Tibial nerve (tissue), 4 donors: Measurements from ENCODE around the gene BTBD10. TPM values are rescaled to one million over a fixed set of nuclear protein-coding genes. Genes with fewer than 3 reads are reported as not detected.
"Not testable (repeated sequence)": the region's sequence is repeated elsewhere in the genome, so short reads cannot be mapped to it uniquely, and the experiment has no call there.

ENCODE experiments used
- DNase-seq, 2 donors: peaks; one replicate each; pipeline ENCODE4 v3.0.0-alpha.2; 2019; ENCODE audit warnings: low spot score in 2 of 2
- H3K27ac ChIP-seq, 4 donors: fragments of 200-600 bp; sonication (generic) in 3 of 4; one replicate each; pipeline ENCODE4 v1.5.1; 2017 to 2019; ENCODE audit warnings: mild to moderate bottlenecking in 1 of 4
- H3K27me3 ChIP-seq, 2 donors: fragments of 200-600 bp; sonication (generic) in 1 of 2; one replicate each; pipeline versions ENCODE4 v1.5.1 to v1.6.0; 2017 to 2019
- H3K36me3 ChIP-seq, 3 donors: fragments of 200-600 bp; sonication (generic); one replicate each; pipeline ENCODE4 v1.5.1; 2018 to 2019
- H3K4me1 ChIP-seq, 4 donors: fragments of 200-600 bp; sonication (generic) in 3 of 4; one replicate each; pipeline ENCODE4 v1.5.1; 2017 to 2019
- H3K4me3 ChIP-seq, 4 donors: fragments of 200-600 bp; sonication (generic) in 3 of 4; one replicate each; pipeline ENCODE4 v1.5.1; 2017 to 2019; ENCODE audit warnings: mild to moderate bottlenecking in 1 of 4, moderate library complexity in 1 of 4
- H3K9me3 ChIP-seq, 4 donors: fragments of 200-600 bp; sonication (generic) in 3 of 4; one replicate each; pipeline ENCODE4 v1.5.1; 2017 to 2019
- EP300 ChIP-seq, 2 donors: sonication (generic); formaldehyde crosslinking; IDR thresholded peaks; one replicate each; pipeline ENCODE4 v1.6.1; 2017; ENCODE audit warnings: antibody characterized with exemption in 2 of 2, mild to moderate bottlenecking in 1 of 2
- POLR2A ChIP-seq, 2 donors: fragments of 450-650 bp; IDR thresholded peaks; one replicate each; pipeline ENCODE4 v1.6.1; 2017; ENCODE audit warnings: antibody characterized with exemption in 2 of 2, mild to moderate bottlenecking in 2 of 2, moderate library complexity in 2 of 2
- WGBS, 2 donors: methylation state at CpG; one replicate each; pipeline ENCODE4 v1.1.5; 2018; 5-methylcytosine and 5-hydroxymethylcytosine counted together
- total RNA-seq, 4 donors: library from RNA; depleted of rRNA; stranded (reverse); fragments of >200 nt; gene quantifications; one replicate each; pipeline ENCODE4 v1.1.0, GENCODE V29; 2016
- TF ChIP-seq, protein P1 (sequence below), 5 experiments: fragments of 200-600 bp in 3 of 5; fragments of 450-650 bp in 2 of 5; sonication (generic) in 3 of 5; IDR thresholded peaks; one replicate each; pipeline ENCODE4 v1.5.1; 2016 to 2019; ENCODE audit warnings: antibody characterized with exemption in 5 of 5, mild to moderate bottlenecking in 3 of 5, moderate library complexity in 2 of 5

Gene BTBD10
- total RNA-seq, 4 donors from 2014 or later: 29.8 to 37.0 (median 33.7) TPM

DNA sequence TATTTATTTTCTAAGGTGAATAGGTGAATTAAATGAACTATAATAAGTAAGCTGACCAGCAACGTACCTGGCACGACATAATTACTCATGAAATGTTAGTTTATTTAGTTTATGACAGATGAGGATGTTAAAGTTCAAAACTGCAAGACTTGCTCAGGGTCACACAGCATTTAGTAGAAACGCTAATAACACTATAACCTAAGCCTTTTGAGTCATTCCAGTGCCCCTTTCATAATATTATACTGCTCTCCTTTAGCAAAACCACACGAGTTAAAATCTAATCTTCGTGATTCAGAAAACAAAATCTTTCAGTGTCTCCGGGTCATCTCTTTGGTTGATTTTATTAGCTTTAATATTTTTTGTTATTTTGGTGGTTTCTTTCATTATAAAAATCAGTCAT is 39.6 kb downstream of the BTBD10 start:
- Histone ChIP-seq H3K4me3 (no peak overlapping the region), H3K9me3 (peaks cover 0 to 26% (median 3%) of the 10 kb centered on the region in 4 donors), H3K4me1 (peaks cover 0 to 24% (median 0%) of the 10 kb centered on the region in 4 donors), H3K36me3 (peaks cover 0 to 7% (median 0%) of the 10 kb centered on the region in 3 donors), H3K27me3 (no peaks in the 10 kb centered on the region), H3K27ac (no peak overlapping the region)
- DNase-seq: no peak
- 71 to 75% methylated on average over 6 of the region's 6 CpGs for WGBS, 2 donors
- no peak for TF ChIP-seq POLR2A (IDR thresholded peaks at IDR 0.05)
- no peak for TF ChIP-seq EP300 (IDR thresholded peaks at IDR 0.05)
- TF ChIP-seq, protein P1, sequence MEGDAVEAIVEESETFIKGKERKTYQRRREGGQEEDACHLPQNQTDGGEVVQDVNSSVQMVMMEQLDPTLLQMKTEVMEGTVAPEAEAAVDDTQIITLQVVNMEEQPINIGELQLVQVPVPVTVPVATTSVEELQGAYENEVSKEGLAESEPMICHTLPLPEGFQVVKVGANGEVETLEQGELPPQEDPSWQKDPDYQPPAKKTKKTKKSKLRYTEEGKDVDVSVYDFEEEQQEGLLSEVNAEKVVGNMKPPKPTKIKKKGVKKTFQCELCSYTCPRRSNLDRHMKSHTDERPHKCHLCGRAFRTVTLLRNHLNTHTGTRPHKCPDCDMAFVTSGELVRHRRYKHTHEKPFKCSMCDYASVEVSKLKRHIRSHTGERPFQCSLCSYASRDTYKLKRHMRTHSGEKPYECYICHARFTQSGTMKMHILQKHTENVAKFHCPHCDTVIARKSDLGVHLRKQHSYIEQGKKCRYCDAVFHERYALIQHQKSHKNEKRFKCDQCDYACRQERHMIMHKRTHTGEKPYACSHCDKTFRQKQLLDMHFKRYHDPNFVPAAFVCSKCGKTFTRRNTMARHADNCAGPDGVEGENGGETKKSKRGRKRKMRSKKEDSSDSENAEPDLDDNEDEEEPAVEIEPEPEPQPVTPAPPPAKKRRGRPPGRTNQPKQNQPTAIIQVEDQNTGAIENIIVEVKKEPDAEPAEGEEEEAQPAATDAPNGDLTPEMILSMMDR (IDR thresholded peaks at IDR 0.05): no peak

DNA sequence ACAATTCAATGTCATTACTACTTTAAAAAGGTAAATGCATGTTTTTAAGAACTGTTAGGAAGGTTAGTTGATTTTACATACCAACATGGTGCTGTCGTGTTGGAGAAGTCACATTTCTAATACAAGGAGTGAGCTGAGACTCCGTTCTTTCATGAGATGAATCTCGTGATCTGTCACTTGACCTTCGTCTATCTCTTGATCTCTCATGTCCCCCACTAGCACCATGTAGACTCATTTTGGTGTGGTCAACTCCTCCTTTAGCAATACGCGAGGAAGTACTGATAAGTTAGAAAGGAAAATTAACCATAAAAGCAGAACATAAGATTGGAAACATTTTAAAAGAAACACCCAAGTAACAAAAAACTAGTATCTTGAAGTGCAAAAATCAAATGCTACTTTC is 41.5 kb downstream of the BTBD10 start:
- Histone ChIP-seq H3K4me1 (peaks cover 0 to 24% (median 0%) of the 10 kb centered on the region in 4 donors), H3K4me3 (no peak overlapping the region), H3K27me3 (no peaks in the 10 kb centered on the region), H3K27ac (no peak overlapping the region), H3K9me3 (peaks cover 0 to 8% (median 0%) of the 10 kb centered on the region in 4 donors), H3K36me3 (peaks cover 0 to 19% (median 0%) of the 10 kb centered on the region in 3 donors)
- TF ChIP-seq POLR2A (IDR thresholded peaks at IDR 0.05): no peak
- TF ChIP-seq EP300 (IDR thresholded peaks at IDR 0.05): no peak
- no peak for DNase-seq
- 95 to 96% methylated on average over 6 of the region's 6 CpGs for WGBS, 2 donors

DNA sequence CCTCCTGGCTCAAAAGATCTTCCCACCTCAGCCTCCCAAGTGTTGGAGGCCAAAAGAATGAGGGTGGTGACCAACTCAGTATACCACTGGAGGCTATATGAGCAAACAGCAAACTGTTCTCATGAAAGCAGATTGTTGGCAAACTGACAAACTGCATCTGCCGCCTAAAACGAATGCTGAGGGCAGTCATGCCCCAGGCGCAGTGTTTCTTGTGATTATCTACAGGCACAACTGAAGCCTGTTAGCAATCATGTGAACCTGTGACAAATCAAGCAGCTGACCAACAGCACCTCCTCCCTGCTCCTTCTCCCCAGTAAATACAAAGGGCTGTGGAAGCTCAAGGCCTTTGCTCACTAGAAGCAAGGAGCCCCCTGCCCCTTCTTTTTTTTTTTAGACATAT is 47.8 kb downstream of the BTBD10 start:
- no peaks in the 10 kb centered on the region for H3K27me3 ChIP-seq
- H3K27ac ChIP-seq: no peak overlapping the region
- H3K4me3 ChIP-seq: no peak overlapping the region
- H3K4me1 ChIP-seq: no peaks in the 10 kb centered on the region
- peaks cover 0 to 67% (median 7%) of the 10 kb centered on the region in 3 donors for H3K36me3 ChIP-seq
- TF ChIP-seq, protein P1 (IDR thresholded peaks at IDR 0.05): no peak
- TF ChIP-seq POLR2A (IDR thresholded peaks at IDR 0.05) (no peak), EP300 (IDR thresholded peaks at IDR 0.05) (no peak)
- no peak for DNase-seq
- H3K9me3 ChIP-seq: no peaks in the 10 kb centered on the region
- 87 to 88% methylated on average over 3 of the region's 3 CpGs for WGBS, 2 donors

DNA sequence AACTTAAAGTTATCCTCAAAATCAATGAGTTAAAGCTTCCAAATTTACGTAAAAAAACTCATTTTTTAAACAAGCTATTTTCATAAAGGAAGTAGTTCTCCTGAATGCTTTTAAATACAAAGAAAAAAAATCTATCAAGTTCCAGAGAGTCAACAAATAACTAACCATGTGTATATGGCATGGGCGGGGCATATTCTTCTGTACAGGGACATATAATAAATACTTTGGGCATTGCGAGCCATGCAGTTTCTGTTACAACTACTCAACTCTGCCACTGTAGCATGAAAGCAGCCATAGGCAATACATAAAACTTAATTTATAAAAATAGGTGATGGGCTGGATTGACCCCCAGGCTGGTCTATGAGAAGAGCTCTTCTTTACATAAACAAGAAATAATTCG is 57.8 kb downstream of the BTBD10 start:
- Histone ChIP-seq H3K27ac (no peak overlapping the region), H3K27me3 (no peaks in the 10 kb centered on the region), H3K4me3 (no peak overlapping the region), H3K36me3 (peaks cover 0 to 66% (median 0%) of the 10 kb centered on the region in 3 donors), H3K9me3 (no peaks in the 10 kb centered on the region), H3K4me1 (no peaks in the 10 kb centered on the region)
- TF ChIP-seq EP300 (IDR thresholded peaks at IDR 0.05): no peak
- TF ChIP-seq POLR2A (IDR thresholded peaks at IDR 0.05): no peak
- TF ChIP-seq, protein P1 (IDR thresholded peaks at IDR 0.05): no peak
- no peak for DNase-seq
- WGBS, 2 donors: 94 to 98% methylated on average over 4 of the region's 4 CpGs

DNA sequence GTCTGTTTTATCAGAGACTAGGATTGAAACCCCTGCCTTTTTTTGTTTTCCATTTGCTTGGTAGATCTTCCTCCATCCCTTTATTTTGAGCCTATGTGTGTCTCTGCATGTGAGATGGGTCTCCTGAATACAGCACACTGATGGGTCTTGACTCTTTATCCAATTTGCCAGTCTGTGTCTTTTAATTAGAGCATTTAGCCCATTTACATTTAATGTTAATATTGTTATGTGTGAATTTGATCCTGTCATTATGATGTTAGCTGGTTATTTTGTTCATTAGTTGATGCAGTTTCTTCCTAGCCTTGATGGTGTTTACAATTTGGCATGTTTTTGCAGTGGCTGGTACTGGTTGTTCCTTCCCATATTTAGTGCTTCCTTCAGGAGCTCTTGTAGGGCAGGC is 64.7 kb downstream of the BTBD10 start:
- not testable (repeated sequence) for H3K27me3 ChIP-seq, DNase-seq, H3K4me1 ChIP-seq

DNA sequence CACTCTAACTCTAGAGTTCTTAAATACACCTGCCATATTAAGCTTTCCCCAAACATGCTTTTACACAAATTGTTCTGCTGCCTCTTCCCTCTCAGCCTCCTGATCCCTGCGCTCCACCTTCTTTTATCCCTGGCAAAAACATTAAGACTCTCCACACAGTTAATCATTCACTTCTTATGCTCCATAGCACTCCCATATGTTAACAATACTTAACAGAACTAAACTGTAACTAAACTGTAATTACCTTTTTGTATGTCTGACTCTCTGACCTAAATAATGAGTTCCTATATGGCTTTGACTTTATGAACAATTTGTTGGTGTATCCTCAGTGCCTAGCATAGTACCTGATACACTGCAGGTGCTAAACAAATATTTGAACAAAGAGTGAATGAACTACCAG is 71.8 kb downstream of the BTBD10 start:
- H3K4me1 ChIP-seq: no peaks in the 10 kb centered on the region
- 95 to 97% methylated on average over 1 of the region's 1 CpG for WGBS, 2 donors
- H3K9me3 ChIP-seq: no peaks in the 10 kb centered on the region
- no peaks in the 10 kb centered on the region for H3K27me3 ChIP-seq
- no peak for DNase-seq
- no peak overlapping the region for H3K4me3 ChIP-seq
- TF ChIP-seq EP300 (IDR thresholded peaks at IDR 0.05) (no peak), POLR2A (IDR thresholded peaks at IDR 0.05) (no peak)
- H3K36me3 ChIP-seq: peaks cover 0 to 76% (median 0%) of the 10 kb centered on the region in 3 donors
- no peak overlapping the region for H3K27ac ChIP-seq

More for the DNA sequence above, 64.7 kb downstream of the BTBD10 start:
- not testable (repeated sequence) for H3K4me3 ChIP-seq, H3K9me3 ChIP-seq, H3K27ac ChIP-seq
- H3K36me3 ChIP-seq: peaks cover 0 to 41% (median 0%) of the 10 kb centered on the region in 3 donors

DNA sequence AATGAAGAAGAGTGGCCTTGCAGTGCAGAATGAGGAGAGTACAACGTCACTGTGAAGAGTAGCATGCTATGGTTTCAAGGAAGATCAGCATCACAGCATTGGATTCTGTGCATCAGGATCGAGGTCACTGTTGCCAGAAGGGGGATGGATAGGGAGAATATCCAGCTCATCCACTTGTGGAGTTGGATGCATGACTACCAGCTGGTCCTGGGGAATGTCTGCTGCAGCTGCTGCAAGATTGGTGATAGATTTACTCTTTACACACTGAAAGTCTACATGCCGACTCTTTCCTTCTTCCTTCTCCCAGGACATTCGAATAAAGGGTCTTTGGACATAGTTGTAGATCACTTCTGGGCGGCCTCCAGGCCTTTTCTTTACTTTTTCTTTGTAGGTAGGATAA is 74.3 kb downstream of the BTBD10 start:
- TF ChIP-seq EP300 (IDR thresholded peaks at IDR 0.05) (no peak), POLR2A (IDR thresholded peaks at IDR 0.05) (no peak)
- TF ChIP-seq, protein P1 (IDR thresholded peaks at IDR 0.05): no peak
- H3K27me3 ChIP-seq: no peaks in the 10 kb centered on the region
- no peak overlapping the region for H3K4me3 ChIP-seq
- H3K9me3 ChIP-seq: no peaks in the 10 kb centered on the region
- no peak overlapping the region for H3K27ac ChIP-seq
- H3K4me1 ChIP-seq: peaks cover 0 to 7% (median 3%) of the 10 kb centered on the region in 4 donors
- DNase-seq: no peak
- WGBS, 2 donors: 91 to 94% methylated on average over 5 of the region's 5 CpGs
- peaks cover 0 to 83% (median 0%) of the 10 kb centered on the region in 3 donors for H3K36me3 ChIP-seq
